Tibial artery (tissue), 4 donors: ENCODE data around the gene SCNN1B.

Experiments
- DNase-seq, 2 donors: peaks; one replicate each; pipeline ENCODE4 v3.0.0-alpha.2; 2019
- H3K27ac ChIP-seq, 2 donors: fragments of 200-600 bp; sonication (generic) in 1 of 2; 1 replicate in 1 of 2; 2 replicates in 1 of 2; pipeline ENCODE4 v1.5.1; 2018 to 2019; ENCODE audit warnings: mild to moderate bottlenecking in 1 of 2
- H3K27me3 ChIP-seq, 2 donors: fragments of 200-600 bp; sonication (generic) in 1 of 2; one replicate each; pipeline versions ENCODE4 v1.5.1 to v1.6.0; 2016 to 2019
- H3K36me3 ChIP-seq, 3 donors: fragments of 200-600 bp; sonication (generic) in 2 of 3; one replicate each; pipeline ENCODE4 v1.5.1; 2016 to 2019; ENCODE audit warnings: mild to moderate bottlenecking in 2 of 3
- H3K4me1 ChIP-seq, 4 donors: fragments of 200-600 bp; sonication (generic) in 2 of 4; 1 replicate in 3 of 4; 2 replicates in 1 of 4; pipeline ENCODE4 v1.5.1; 2016 to 2019
- H3K4me3 ChIP-seq, 2 donors: fragments of 200-600 bp; sonication (generic) in 1 of 2; 1 replicate in 1 of 2; 2 replicates in 1 of 2; pipeline ENCODE4 v1.5.1; 2018 to 2019; ENCODE audit warnings: mild to moderate bottlenecking in 2 of 2
- H3K9me3 ChIP-seq, 3 donors: fragments of 200-600 bp; sonication (generic) in 1 of 3; one replicate each; pipeline ENCODE4 v1.5.1; 2016 to 2019
- intact Hi-C: fragments of 100-400 bp; cut with DNase I; formaldehyde crosslinking; loops from one replicate; pipeline ENCODE4 v1.15.0; 2023; ENCODE audit warnings: low total_unique reads
- TF ChIP-seq, protein P1 (sequence below), 2 experiments: fragments of 200-600 bp in 1 of 2; fragments of 450-650 bp in 1 of 2; IDR thresholded peaks; one replicate each; pipeline ENCODE4 v1.5.1; 2017 to 2019; ENCODE audit warnings: antibody characterized with exemption in 2 of 2, mild to moderate bottlenecking in 1 of 2, moderate library complexity in 1 of 2

SCNN1B gene

DNA sequence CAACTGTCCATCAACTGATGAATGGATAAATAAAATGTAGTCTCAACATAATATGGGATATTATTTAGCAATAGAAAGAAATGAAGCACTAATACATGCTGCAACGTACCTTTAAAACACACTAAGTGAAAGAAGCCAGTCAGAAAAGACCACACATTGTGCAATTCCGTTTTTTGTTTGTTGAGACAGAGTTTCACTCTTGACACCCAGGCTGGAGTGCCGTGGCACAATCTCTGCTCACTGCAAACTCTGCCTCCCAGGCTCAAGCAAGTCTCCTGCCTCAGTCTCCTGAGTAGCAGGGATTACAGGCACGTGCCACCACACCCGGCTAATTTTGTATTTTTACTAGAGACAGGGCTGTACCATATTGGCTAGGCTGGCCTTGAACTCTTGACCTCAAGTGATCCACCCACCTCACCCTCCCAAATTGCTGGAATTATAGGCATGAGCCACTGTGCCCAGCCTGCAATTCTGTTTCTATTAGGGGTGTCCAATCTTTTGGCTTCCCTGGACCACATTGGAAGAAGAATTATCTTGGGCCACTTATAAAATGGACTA, 40.1 kb downstream of the SCNN1B start:
- Histone ChIP-seq H3K27ac (no peak overlapping the region), H3K9me3 (no peaks in the 10 kb centered on the region), H3K4me1 (no peaks in the 10 kb centered on the region), H3K4me3 (no peak overlapping the region), H3K36me3 (no peaks in the 10 kb centered on the region), H3K27me3 (no peaks in the 10 kb centered on the region)
- intact Hi-C loops: no loop called here
- TF ChIP-seq, protein P1, sequence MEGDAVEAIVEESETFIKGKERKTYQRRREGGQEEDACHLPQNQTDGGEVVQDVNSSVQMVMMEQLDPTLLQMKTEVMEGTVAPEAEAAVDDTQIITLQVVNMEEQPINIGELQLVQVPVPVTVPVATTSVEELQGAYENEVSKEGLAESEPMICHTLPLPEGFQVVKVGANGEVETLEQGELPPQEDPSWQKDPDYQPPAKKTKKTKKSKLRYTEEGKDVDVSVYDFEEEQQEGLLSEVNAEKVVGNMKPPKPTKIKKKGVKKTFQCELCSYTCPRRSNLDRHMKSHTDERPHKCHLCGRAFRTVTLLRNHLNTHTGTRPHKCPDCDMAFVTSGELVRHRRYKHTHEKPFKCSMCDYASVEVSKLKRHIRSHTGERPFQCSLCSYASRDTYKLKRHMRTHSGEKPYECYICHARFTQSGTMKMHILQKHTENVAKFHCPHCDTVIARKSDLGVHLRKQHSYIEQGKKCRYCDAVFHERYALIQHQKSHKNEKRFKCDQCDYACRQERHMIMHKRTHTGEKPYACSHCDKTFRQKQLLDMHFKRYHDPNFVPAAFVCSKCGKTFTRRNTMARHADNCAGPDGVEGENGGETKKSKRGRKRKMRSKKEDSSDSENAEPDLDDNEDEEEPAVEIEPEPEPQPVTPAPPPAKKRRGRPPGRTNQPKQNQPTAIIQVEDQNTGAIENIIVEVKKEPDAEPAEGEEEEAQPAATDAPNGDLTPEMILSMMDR (IDR thresholded peaks at IDR 0.05): no peak
- DNase-seq: no peak

DNA sequence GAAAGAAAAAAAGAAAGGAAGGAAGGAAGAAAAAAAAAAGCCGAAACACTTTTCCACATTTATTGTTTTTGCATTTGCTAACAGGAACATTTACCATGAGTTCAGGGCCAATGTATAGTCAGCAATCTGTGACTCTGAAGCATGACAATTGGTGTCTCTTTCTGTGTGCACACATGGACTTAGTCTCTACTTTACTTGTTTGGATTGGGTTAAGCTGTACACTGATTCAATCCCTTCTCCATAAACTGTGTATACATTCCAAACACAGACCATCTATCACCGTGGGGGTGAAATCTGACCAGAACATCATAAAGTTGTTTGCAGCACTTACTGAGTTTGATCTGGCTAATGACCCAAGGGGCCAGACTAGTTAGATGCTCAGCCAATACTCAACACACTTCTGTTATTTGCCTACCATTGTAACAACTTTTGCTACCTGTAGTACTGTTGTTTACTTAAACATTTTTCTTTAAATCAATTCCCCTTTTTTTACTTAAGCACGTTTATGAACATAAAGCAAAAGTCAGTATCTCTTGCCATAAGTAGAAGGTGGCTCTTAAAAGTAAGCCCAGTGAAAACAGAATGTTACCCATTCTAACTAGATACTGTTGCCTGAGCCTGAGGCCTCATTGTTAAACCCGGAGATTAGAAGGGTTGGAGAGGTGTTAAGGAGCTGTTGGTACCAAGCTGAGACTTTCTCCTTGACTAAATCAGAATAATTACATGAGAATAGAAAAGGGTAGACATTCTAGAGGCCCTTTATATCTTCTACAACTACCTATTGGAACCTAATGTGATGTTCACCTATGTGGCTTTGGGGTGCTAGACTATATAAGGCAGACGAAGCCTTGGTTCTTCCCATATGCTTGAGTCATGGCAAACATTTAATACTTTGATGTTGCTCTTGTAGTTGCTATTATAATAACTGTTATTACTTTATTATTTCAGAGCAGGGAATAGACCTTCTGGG, 41.8 kb downstream of the SCNN1B start:
- intact Hi-C loops: no loop called here
- H3K27me3 ChIP-seq: peaks cover 0 to 3% of the 10 kb centered on the region in 2 donors
- no peak overlapping the region for H3K4me3 ChIP-seq
- TF ChIP-seq, protein P1 (IDR thresholded peaks at IDR 0.05): no peak
- no peak for DNase-seq
- no peaks in the 10 kb centered on the region for H3K9me3 ChIP-seq
- no peaks in the 10 kb centered on the region for H3K4me1 ChIP-seq
- no peaks in the 10 kb centered on the region for H3K36me3 ChIP-seq
- H3K27ac ChIP-seq: no peak overlapping the region

DNA sequence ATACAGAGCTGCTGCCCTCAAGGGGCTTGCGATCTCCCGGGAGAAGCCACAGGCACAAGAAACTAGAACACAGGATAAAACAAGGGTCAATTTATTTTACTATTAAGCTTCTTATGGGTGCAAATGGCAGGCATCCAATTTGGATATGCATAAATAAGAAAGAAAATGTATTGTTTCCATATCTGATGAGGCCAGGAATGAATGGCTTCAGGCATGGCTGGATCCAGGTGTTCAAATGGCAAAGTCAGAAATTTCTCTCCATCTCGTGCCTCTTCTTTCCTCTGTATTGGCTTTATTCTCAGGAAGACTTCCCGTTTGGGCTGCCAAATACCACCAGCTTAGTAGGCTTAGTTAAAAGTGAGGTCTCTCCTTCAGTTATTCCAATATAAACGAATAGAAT, 43.1 kb downstream of the SCNN1B start:
- intact Hi-C loops: no loop called here
- Histone ChIP-seq H3K9me3 (no peaks in the 10 kb centered on the region), H3K4me3 (no peak overlapping the region), H3K27me3 (peaks cover 0 to 3% of the 10 kb centered on the region in 2 donors), H3K27ac (no peak overlapping the region), H3K36me3 (no peaks in the 10 kb centered on the region), H3K4me1 (no peaks in the 10 kb centered on the region)
- no peak for DNase-seq
- TF ChIP-seq, protein P1 (IDR thresholded peaks at IDR 0.05): no peak

DNA sequence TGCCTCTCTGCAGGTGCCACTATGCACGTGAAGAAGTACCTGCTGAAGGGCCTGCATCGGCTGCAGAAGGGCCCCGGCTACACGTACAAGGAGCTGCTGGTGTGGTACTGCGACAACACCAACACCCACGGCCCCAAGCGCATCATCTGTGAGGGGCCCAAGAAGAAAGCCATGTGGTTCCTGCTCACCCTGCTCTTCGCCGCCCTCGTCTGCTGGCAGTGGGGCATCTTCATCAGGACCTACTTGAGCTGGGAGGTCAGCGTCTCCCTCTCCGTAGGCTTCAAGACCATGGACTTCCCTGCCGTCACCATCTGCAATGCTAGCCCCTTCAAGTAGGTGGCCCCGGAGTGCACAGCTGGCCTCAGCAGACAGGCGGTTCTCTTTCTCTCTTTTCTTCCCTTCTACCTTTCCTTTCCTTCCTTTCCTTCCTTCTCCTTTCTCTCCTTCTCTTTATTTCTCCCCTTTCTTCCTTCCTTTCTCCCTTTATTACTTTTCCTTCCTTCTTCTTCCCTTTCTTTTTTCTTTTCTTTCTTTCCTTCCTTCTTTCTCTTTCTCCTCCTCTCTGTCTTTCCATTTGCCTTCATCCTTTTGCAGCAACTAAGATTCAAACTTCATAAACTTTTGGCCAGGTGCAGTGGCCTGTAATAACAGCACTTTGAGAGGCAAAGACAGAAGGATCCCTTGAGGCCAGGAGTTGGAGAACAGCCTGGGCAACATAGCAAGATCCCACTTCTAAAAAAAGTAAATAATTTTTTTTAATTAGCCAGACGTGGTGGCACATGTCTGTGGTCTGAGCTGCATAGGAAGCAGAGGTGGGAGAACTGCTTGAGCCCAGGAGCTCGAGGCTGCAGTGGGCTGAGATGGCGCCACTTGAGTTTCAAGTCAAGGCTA, 46.7 kb downstream of the SCNN1B start:
- Histone ChIP-seq H3K27me3 (peaks cover 0 to 9% of the 10 kb centered on the region in 2 donors), H3K4me3 (no peak overlapping the region), H3K9me3 (no peaks in the 10 kb centered on the region), H3K4me1 (no peaks in the 10 kb centered on the region), H3K27ac (no peak overlapping the region), H3K36me3 (no peaks in the 10 kb centered on the region)
- DNase-seq: no peak
- intact Hi-C loops: no loop called here
- TF ChIP-seq, protein P1 (IDR thresholded peaks at IDR 0.05): no peak

DNA sequence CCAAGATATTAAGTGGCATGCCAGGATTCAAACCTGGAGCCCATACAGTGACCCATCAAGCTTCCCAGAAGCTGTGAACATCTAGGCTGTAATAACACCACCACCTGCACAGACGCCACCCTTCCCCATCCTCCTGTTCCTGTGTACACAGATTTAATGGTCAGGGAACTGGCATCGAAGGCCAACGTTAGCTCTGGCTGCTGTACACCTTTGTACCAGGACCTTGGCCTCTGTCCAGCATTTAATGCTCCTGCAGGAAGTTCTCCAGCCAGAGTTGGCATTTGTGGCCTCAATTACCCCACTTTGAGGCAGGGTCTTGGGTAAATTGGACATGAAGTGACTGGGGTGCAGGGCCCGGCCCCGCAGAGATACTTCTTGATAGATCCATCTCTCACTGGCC, 49.3 kb downstream of the SCNN1B start:
- intact Hi-C loops: no loop called here
- Histone ChIP-seq H3K36me3 (no peaks in the 10 kb centered on the region), H3K9me3 (no peaks in the 10 kb centered on the region), H3K27ac (no peak overlapping the region), H3K27me3 (peaks cover 0 to 11% of the 10 kb centered on the region in 2 donors), H3K4me3 (no peak overlapping the region), H3K4me1 (no peaks in the 10 kb centered on the region)
- TF ChIP-seq, protein P1 (IDR thresholded peaks at IDR 0.05): no peak
- no peak for DNase-seq
